GM12875 (cell line): ENCODE measurements around the gene BET1.

Experiments used
- H3K4me3 ChIP-seq: one replicate; pipeline ENCODE4 v1.5.1; 2011; ENCODE audit warnings: low read depth, low read length, control low read depth
- CTCF ChIP-seq: IDR thresholded peaks from 2 replicates; pipeline ENCODE4 v1.5.1; 2011; ENCODE audit warnings: low read depth, mild to moderate bottlenecking, control low read depth, inconsistent platforms, low read length, moderate library complexity, borderline replicate concordance; ENCODE audit not compliant: insufficient read depth

The BET1 gene

GRCh38 chr7:93997868-93998267, 6.3 kb downstream of the BET1 start:
- no peak for TF ChIP-seq CTCF
- H3K4me3 ChIP-seq, result no peak overlapping the region

- TF ChIP-seq CTCF, result no peak
- no peak overlapping the region for H3K4me3 ChIP-seq
Observed at GRCh38 chr7:93992421-93993110, 11.6 kb downstream of the BET1 start.

GRCh38 chr7:93987297-93987696, 16.9 kb downstream of the BET1 start:
- no peak overlapping the region for H3K4me3 ChIP-seq

GRCh38 chr7:93985101-93985500, 19.1 kb downstream of the BET1 start:
- no peak for TF ChIP-seq CTCF
- no peak overlapping the region for H3K4me3 ChIP-seq

More at GRCh38 chr7:93987297-93987696, 16.9 kb downstream of the BET1 start:
- TF ChIP-seq CTCF, result no peak

- no peak for TF ChIP-seq CTCF
- H3K4me3 ChIP-seq, result no peak overlapping the region
Observed at GRCh38 chr7:93984024-93984423, 20.1 kb downstream of the BET1 start.

- no peak overlapping the region for H3K4me3 ChIP-seq
- no peak for TF ChIP-seq CTCF
Observed at GRCh38 chr7:93981480-93981874, 22.7 kb downstream of the BET1 start.

GRCh38 chr7:93980744-93981479, 23.2 kb downstream of the BET1 start:
- TF ChIP-seq CTCF, result no peak
- no peak overlapping the region for H3K4me3 ChIP-seq
